HG03520 (cell line): ENCODE measurements around the gene SFXN3.

Source experiments
- ATAC-seq: cut with Tn5 transposase; IDR thresholded peaks from one replicate; pipeline ENCODE4 v1.9.1; 2021; ENCODE audit warnings: mild to moderate bottlenecking, moderate library complexity; ENCODE audit not compliant: unreplicated experiment

The SFXN3 gene

GRCh38 chr10:101014966-101015581, 16.0 kb upstream of the SFXN3 start:
- ATAC-seq = no peak

DNA sequence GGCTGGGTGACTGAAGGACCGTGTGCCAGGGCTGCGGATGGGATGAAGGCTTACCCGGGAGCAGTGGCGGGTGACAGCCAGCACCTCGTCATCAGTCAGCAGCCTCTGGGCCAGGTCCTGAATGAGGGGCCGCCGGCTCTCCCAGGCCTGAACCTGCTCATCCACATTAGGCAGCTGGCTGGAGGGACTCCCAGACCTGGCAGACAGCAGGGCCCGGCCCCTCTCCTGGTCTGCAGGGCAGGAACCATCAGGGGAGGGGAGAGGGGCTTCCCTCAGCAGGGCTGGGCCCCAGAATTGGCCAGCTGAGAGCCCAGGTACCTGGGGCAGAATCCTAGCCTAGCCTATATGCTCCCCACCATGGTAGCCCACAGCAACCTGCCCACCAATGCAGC, 15.5 kb upstream of the SFXN3 start:
- no peak for ATAC-seq

DNA sequence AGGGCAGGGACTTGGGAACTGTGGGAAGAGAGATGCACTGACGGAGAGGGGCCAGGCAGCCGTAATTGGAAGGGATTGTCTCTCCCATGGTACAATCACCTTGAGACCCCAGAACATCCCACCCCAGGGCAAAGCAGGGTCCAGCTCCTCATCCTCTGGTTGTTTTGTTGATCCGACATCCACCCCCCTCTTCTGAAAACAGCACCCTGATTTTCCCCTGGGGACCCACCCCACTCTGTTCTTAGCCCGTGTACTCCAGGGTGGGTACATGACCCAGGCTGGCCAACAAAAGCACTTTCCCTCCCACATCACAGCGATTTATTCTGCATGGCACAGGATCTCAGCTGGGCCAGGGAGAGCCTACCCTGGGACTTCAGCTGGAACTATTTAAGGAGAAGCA, 14.2 kb upstream of the SFXN3 start:
- no peak for ATAC-seq

GRCh38 chr10:101018118-101018599, 12.9 kb upstream of the SFXN3 start:
- ATAC-seq = no peak

DNA sequence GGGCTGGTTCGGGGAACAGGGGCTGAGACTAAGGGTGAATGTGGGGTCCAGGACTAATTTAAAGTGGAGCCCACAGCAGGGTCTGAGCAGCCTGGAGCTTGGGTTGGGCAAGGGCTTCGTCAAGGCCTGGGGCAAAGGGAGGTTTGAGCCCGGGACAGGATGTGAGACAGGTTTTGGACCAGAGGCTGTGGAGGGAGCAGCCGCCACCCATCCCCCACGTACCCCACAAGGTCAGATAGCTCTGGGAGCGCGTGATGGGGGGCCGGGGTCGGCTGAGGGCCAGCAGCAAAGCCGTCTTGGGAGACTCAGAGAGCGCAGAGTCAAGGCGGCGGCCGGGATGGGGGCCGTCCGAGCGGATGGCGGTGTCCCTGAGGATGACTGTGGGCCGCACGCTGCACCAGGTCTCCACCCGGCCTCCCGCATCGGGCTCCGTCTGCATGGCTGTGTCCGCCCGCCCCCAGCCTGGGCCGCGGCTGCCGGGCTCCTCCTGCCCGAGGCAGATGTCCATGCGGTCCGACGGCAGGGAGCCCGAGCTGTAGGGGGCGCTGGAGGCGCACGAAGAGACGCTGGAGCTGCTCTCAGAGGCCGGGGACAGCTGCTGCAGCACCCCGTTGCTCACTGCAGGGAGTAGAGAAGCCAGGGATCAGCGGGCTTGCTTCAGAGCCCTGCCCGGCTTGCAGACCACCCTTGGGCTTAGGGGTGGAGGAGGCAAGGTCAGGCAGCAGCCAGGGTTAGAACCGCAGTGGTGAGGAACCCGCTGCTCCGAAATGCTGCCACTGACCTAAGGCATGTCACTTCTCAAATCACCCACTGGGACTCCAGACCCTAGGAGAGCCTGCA, 12.2 kb upstream of the SFXN3 start:
- ATAC-seq = no peak

- no peak for ATAC-seq
These were observed 11.7 kb upstream of the SFXN3 start for GRCh38 chr10:101019440-101019703.

GRCh38 chr10:101020427-101021075, 10.5 kb upstream of the SFXN3 start:
- ATAC-seq = no peak

GRCh38 chr10:101021239-101021638, 9.8 kb upstream of the SFXN3 start:
- no peak for ATAC-seq

DNA sequence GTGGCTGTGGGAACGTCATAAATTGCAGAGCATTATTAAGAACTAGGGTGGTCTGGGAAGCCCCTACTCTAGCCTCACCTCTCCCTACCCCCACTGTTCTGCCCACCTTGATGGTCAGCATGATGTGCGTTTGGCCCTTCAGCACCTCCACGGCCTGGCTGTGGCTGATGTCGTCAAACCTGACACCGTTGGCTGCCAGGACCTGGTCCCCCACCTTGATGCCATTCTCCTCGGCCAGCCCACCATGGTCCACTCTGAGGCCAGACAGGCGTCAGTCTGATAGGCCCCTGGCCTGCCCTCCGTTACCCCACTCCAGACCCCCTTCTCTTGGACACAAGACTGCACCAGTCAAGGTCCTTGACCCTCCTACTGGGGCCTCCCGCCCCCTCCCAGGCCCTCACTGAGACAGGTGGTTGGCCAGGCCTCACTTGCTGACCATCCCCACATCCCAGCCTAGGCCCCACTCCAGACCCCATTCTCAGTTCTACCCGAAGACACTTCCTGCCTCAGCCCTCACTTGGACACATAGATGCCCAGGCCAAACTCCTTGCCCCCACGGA, 9.3 kb upstream of the SFXN3 start:
- ATAC-seq = no peak

- ATAC-seq = no peak
These were observed 7.9 kb upstream of the SFXN3 start for GRCh38 chr10:101022967-101023705.

DNA sequence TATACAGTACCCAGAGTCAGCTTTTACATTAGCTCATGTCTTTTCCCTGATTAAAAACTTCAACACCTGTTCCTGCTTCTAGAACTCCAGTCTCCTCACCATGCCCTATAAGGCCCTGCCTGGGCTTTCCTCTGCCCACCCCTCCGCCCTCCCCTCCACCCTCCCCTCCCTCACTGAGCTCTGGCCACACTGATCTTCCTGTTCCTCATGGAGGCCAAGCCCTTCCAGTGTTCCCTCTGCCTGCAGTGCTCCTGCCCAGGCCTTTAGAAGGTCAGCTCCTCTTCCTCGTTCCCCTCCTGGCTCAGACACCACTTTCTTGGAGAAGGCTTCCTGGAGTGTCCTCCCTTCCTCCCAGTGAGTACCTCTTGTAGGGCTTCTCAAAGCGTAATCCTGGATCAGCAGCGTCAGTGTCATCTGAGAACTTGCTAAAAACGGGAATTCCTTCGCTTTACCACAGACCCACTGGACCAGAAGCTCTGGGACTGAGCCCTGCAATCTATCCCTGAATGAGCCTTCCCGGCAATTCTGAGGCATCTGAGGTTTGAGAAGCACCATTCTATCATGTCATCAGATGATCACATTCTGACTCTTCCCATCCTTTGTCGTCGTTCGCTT, 3.8 kb upstream of the SFXN3 start:
- no peak for ATAC-seq

GRCh38 chr10:101028446-101029337, 2.3 kb upstream of the SFXN3 start:
- ATAC-seq = no peak

DNA sequence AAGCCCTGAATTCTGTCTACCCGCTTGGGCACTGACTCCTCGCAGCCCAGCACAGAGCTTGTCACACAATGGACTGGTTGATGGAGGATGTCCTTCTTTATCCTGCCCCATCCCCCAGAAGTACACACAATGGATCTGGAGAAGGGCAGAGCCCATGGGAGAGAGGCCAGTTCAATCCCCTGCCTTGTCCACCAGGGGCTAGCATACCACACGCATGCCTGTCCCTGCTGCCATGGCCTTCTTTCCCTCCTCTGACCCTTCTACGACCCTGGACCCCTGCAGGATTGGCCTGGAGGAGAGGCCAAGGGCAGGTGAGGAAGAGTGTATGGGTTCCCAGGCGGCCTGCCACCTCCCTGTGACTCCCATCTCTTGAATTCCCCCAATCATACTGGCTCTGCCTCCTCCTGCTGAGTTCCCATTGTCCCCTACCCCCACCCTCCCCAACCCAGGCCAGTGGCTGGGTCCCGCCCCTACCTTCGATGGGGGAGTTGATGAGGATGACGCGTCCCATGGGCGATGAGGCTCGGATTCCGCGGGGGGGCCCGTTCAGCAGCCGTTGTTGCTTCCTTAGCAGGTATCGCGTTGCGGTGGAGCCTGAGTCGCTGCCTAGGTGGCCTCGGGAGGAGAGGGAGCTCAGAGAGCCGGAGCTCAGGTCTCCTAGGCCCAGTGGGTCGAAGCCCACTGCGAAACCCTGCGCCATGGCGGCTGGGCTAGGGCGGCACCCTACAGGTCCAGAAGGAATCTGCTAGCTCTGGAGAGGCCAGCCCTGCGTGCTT, 1.3 kb upstream of the SFXN3 start:
- no peak for ATAC-seq

DNA sequence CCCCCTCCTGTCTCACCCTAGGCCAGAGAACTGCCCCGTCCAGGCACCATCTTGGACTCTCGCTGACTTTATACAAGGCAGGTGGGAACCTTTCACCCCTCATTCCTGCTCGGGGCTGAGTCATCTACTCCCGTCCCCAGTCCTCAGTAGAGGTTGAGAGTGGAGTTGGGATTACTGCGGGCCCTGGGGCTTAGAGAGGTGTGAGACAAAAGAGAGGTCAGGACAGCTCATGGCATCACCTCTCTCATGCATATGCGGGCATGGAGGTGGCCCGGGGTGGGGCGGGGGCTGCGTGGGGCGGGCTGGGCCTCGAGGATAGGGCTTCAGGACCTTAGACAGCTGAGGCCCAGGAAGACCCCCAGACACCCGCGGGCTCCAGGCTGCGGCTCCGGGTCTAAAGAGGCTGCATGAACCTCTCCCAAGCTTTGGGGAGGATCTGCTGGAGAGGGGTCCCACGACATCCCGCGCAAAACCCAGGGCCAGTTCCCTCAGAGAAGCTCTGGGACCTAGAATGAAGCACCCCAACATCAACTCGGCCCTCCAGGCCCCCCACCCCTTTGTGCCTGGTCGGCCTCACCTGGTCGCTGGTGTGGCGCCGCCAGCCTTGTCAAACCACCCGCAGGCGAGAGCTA, 422 bp upstream of the SFXN3 start:
- ATAC-seq = no peak

- ATAC-seq = no peak
These were observed 982 bp downstream of the SFXN3 start for GRCh38 chr10:101031796-101032636.

DNA sequence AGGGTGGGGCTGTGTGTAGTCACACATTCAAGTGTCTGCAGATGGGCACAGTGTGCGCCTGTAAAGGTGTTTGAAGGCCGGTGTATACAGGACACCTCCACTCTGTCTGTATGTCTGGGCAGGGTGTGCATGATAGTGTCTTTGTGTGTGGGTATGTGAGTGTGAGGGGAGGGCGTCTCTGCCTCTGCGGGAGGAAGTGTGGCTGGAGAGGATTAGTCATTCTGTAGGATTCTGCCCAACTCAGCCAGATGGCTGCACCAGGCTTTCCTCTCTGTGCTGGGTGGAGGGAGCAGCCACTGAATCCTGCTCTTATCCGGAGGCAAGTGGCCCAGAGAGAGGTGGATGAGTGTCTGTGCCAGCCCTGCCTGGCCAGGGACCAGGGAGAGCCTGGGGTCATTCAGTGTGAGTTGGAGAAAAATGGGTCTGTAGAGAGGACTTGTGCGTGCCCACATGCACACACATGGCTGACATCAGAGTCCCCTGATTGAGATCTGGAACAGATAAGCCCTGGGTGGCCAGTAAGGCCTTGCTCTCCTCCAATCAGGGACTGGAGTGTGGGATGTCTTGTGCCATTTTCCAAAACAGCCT, 1.7 kb downstream of the SFXN3 start:
- ATAC-seq = no peak

- no peak for ATAC-seq
These were observed 2.2 kb downstream of the SFXN3 start for GRCh38 chr10:101033276-101033675.
